ENCODE measurements around the gene OSBPL6. TPM values are rescaled to one million over a fixed set of nuclear protein-coding genes. Genes with fewer than 3 reads are reported as not detected.

OSBPL6 gene
- total RNA-seq, 1 donor from 2014 or later, result 14.0 TPM

GRCh38 chr2:178277741-178278197 is 83.5 kb downstream of the OSBPL6 start:
- Histone ChIP-seq H3K79me2 (ENCODE audit: low read depth) (no peaks in the 10 kb centered on the region), H3F3A (ENCODE audit: low read depth) (peaks cover 19% of the 10 kb centered on the region), H3K27me3 (no peaks in the 10 kb centered on the region), H3K9me3 (ENCODE audit: low read depth) (no peaks in the 10 kb centered on the region), H4K20me1 (ENCODE audit: low read depth) (no peaks in the 10 kb centered on the region), H3K4me3 (no peak overlapping the region), H2AFZ (replicated peaks) (peak overlapping the region; percentile 41), H3K4me1 (peaks cover 31% of the 10 kb centered on the region), H3K4me2 (peak overlapping the region; percentile 45), H3K9ac (no peak overlapping the region), H3K36me3 (no peaks in the 10 kb centered on the region), H3K27ac (peak overlapping the region; percentile 48)
- Mint-ChIP-seq H3K27ac (peak overlapping the region; percentile 90), H3K27me3 (ENCODE audit: insufficient read depth, low read depth) (no peaks in the 10 kb centered on the region), H3K4me3 (peak overlapping the region; percentile 16), H3K36me3 (no peaks in the 10 kb centered on the region), H3K4me1 (peaks cover 29% of the 10 kb centered on the region), H3K9me3 (no peaks in the 10 kb centered on the region)
- peak; percentile 25 for DNase-seq (ENCODE audit: low spot score)
- TF ChIP-seq EZH2 (IDR thresholded peaks at IDR 0.05), result no peak
- TF ChIP-seq CTCF (IDR thresholded peaks at IDR 0.05), result no peak
- no peak for TF ChIP-seq EZH2phosphoT487 (IDR thresholded peaks at IDR 0.05)

DNA sequence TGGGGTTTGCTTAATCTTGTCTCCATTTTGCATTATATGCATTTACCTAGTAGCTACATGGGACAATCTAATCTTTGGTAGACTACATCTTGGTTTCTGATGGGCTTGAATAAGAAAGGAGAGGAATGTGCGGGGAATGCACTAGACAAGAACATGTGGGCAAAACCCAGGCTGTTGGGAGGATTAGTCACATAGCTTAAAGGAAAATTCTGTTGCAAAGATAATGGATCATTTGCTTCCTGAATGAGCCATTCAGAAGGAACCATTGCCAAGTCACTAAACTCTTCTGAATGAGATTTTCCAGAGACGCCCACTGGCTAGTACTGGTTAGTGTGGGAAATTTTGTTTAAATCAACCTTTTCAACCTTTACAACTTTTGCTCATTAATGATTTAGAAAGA is 84.8 kb downstream of the OSBPL6 start:
- H3K4me3 ChIP-seq, result no peak overlapping the region
- no peak overlapping the region for H2AFZ ChIP-seq (replicated peaks)
- Mint-ChIP-seq H3K4me1 (peaks cover 29% of the 10 kb centered on the region), H3K27me3 (ENCODE audit: insufficient read depth, low read depth) (no peaks in the 10 kb centered on the region), H3K36me3 (no peaks in the 10 kb centered on the region), H3K4me3 (no peak overlapping the region), H3K27ac (peak overlapping the region; percentile 36), H3K9me3 (no peaks in the 10 kb centered on the region)
- H3F3A ChIP-seq (ENCODE audit: low read depth), result peaks cover 19% of the 10 kb centered on the region
- H3K9ac ChIP-seq, result no peak overlapping the region
- H3K27ac ChIP-seq, result peak overlapping the region; percentile 85
- H4K20me1 ChIP-seq (ENCODE audit: low read depth), result no peaks in the 10 kb centered on the region
- H3K9me3 ChIP-seq (ENCODE audit: low read depth), result no peaks in the 10 kb centered on the region
- peak overlapping the region; percentile 45 for H3K4me2 ChIP-seq
- H3K36me3 ChIP-seq, result no peaks in the 10 kb centered on the region
- TF ChIP-seq EZH2phosphoT487 (IDR thresholded peaks at IDR 0.05) (no peak), EZH2 (IDR thresholded peaks at IDR 0.05) (no peak), CTCF (IDR thresholded peaks at IDR 0.05) (no peak)
- H3K4me1 ChIP-seq, result peaks cover 28% of the 10 kb centered on the region
- no peaks in the 10 kb centered on the region for H3K27me3 ChIP-seq
- no peaks in the 10 kb centered on the region for H3K79me2 ChIP-seq (ENCODE audit: low read depth)
- peak; percentile 67 for DNase-seq (ENCODE audit: low spot score)

DNA sequence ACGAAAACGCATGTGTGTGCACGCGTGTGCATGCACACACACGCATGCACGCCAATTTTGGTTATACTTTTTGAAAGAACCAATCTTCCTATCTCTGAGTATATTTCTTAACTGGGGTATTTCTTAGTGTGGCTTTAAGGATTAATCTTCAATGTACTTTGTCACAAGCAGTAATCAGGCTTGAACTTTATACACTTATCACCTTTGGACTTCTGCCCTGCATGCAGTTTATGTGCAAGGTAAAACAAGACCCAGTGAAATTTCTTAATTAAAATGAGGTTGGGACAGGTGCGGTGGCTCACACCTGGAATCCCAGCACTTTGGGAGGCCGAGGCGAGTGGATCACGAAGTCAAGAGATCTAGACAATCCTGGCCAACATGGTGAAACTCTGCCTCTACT is 85.3 kb downstream of the OSBPL6 start:
- Histone ChIP-seq H3K36me3 (no peaks in the 10 kb centered on the region), H3K27ac (peak overlapping the region; percentile 85), H3K27me3 (no peaks in the 10 kb centered on the region), H3K9me3 (ENCODE audit: low read depth) (no peaks in the 10 kb centered on the region), H3K79me2 (ENCODE audit: low read depth) (no peaks in the 10 kb centered on the region), H3K4me2 (peak overlapping the region; percentile 45), H2AFZ (replicated peaks) (no peak overlapping the region), H3K9ac (no peak overlapping the region), H3K4me3 (no peak overlapping the region), H3K4me1 (peaks cover 28% of the 10 kb centered on the region), H4K20me1 (ENCODE audit: low read depth) (no peaks in the 10 kb centered on the region), H3F3A (ENCODE audit: low read depth) (peaks cover 19% of the 10 kb centered on the region)
- DNase-seq (ENCODE audit: low spot score), result no peak
- Mint-ChIP-seq H3K27ac (no peak overlapping the region), H3K4me3 (no peak overlapping the region), H3K27me3 (ENCODE audit: insufficient read depth, low read depth) (no peaks in the 10 kb centered on the region), H3K36me3 (no peaks in the 10 kb centered on the region), H3K9me3 (no peaks in the 10 kb centered on the region), H3K4me1 (peaks cover 29% of the 10 kb centered on the region)
- TF ChIP-seq EZH2 (IDR thresholded peaks at IDR 0.05) (no peak), CTCF (IDR thresholded peaks at IDR 0.05) (no peak), EZH2phosphoT487 (IDR thresholded peaks at IDR 0.05) (no peak)

Measured in neural progenitor cell (in vitro differentiated cells).